ENCODE results near the gene CAT. TPM values are rescaled to one million over a fixed set of nuclear protein-coding genes. Genes with fewer than 3 reads are reported as not detected.

The CAT gene
- total RNA-seq, 1 experiment from 2014 or later = 26.6 TPM

DNA sequence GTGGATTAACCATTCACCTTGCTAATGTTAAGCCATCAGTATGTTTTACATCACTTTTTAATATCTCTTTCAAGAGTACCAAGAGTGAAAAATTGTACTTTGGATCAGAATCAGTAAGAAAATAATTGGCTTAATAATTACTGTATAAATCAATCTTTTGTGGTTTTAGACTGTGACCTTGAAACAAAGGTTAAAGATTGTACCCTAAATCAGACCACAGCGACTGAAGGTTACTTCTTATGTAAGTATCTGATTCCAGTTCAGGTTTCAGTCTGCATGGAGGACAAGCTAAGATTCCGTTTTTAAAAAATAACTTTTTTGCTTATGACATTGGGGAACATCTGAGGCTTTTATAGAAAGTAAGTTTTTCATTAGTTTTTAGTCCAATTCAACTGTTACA lies 18.9 kb downstream of the CAT start:
- H3K36me3 ChIP-seq (ENCODE audit: insufficient read depth, low read length, poor library complexity, severe bottlenecking) = peaks cover 15% of the 10 kb centered on the region
- TF ChIP-seq EZH2 (IDR thresholded peaks at IDR 0.05; ENCODE audit: borderline replicate concordance, low read depth, low read length, poor library complexity, severe bottlenecking) = no peak
- TF ChIP-seq, protein P1, sequence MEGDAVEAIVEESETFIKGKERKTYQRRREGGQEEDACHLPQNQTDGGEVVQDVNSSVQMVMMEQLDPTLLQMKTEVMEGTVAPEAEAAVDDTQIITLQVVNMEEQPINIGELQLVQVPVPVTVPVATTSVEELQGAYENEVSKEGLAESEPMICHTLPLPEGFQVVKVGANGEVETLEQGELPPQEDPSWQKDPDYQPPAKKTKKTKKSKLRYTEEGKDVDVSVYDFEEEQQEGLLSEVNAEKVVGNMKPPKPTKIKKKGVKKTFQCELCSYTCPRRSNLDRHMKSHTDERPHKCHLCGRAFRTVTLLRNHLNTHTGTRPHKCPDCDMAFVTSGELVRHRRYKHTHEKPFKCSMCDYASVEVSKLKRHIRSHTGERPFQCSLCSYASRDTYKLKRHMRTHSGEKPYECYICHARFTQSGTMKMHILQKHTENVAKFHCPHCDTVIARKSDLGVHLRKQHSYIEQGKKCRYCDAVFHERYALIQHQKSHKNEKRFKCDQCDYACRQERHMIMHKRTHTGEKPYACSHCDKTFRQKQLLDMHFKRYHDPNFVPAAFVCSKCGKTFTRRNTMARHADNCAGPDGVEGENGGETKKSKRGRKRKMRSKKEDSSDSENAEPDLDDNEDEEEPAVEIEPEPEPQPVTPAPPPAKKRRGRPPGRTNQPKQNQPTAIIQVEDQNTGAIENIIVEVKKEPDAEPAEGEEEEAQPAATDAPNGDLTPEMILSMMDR (conservative IDR thresholded peaks at IDR 0.05; ENCODE audit: low read depth, low read length) = no peak
- intact Hi-C loops (cut with micrococcal nuclease; ENCODE audit: unreplicated experiment) = no loop called here
- H3K9me3 ChIP-seq (ENCODE audit: low read depth, low read length, poor library complexity, severe bottlenecking) = no peaks in the 10 kb centered on the region
- H3K4me1 ChIP-seq (ENCODE audit: insufficient read depth, low read length, poor library complexity, severe bottlenecking) = no peaks in the 10 kb centered on the region
- ChIA-PET CTCF (no interaction called here), POLR2A (ENCODE audit: low non-redundant PET) (no interaction called here)
- H3K27me3 ChIP-seq (replicated peaks; ENCODE audit: insufficient read depth, low read depth, low read length, poor library complexity) = no peaks in the 10 kb centered on the region
- no TSS peak for BruUV-seq (replicated peaks)
- no peak overlapping the region for H3K4me3 ChIP-seq (ENCODE audit: low read depth, low read length, poor library complexity, severe bottlenecking)
- no peak overlapping the region for H3K27ac ChIP-seq (ENCODE audit: low read depth, low read length, poor library complexity, severe bottlenecking)
- DNase-seq (ENCODE audit: low spot score) = no peak

DNA sequence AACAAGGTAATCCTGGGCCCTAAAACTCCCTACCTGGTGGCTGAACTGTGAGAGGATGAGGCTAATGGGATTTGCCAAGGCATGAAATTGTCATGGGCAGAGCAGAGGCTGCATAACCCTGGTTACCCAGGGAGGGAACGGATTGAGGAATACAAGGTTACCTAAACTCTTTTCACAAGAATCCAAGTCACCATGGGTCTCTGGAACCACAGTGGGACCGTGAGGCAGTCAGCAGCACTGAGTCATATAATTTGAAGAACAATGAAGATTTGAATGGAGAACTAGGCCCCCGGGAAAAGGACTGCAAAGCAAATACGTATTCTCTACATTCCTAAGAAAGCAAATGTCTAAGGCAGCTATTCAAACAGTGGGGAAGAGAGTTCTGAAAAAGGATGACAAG lies 19.8 kb downstream of the CAT start:
- Histone ChIP-seq H3K36me3 (ENCODE audit: insufficient read depth, low read length, poor library complexity, severe bottlenecking) (peaks cover 15% of the 10 kb centered on the region), H3K9me3 (ENCODE audit: low read depth, low read length, poor library complexity, severe bottlenecking) (no peaks in the 10 kb centered on the region), H3K4me3 (ENCODE audit: low read depth, low read length, poor library complexity, severe bottlenecking) (no peak overlapping the region), H3K27me3 (replicated peaks; ENCODE audit: insufficient read depth, low read depth, low read length, poor library complexity) (no peaks in the 10 kb centered on the region), H3K27ac (ENCODE audit: low read depth, low read length, poor library complexity, severe bottlenecking) (no peak overlapping the region), H3K4me1 (ENCODE audit: insufficient read depth, low read length, poor library complexity, severe bottlenecking) (no peaks in the 10 kb centered on the region)
- TF ChIP-seq EZH2 (IDR thresholded peaks at IDR 0.05; ENCODE audit: borderline replicate concordance, low read depth, low read length, poor library complexity, severe bottlenecking) = no peak
- TF ChIP-seq, protein P1 (conservative IDR thresholded peaks at IDR 0.05; ENCODE audit: low read depth, low read length) = no peak
- no TSS peak for BruUV-seq (replicated peaks)
- ChIA-PET CTCF (no interaction called here), POLR2A (ENCODE audit: low non-redundant PET) (no interaction called here)
- intact Hi-C loops (cut with micrococcal nuclease; ENCODE audit: unreplicated experiment) = no loop called here
- DNase-seq (ENCODE audit: low spot score) = peak; percentile 65

DNA sequence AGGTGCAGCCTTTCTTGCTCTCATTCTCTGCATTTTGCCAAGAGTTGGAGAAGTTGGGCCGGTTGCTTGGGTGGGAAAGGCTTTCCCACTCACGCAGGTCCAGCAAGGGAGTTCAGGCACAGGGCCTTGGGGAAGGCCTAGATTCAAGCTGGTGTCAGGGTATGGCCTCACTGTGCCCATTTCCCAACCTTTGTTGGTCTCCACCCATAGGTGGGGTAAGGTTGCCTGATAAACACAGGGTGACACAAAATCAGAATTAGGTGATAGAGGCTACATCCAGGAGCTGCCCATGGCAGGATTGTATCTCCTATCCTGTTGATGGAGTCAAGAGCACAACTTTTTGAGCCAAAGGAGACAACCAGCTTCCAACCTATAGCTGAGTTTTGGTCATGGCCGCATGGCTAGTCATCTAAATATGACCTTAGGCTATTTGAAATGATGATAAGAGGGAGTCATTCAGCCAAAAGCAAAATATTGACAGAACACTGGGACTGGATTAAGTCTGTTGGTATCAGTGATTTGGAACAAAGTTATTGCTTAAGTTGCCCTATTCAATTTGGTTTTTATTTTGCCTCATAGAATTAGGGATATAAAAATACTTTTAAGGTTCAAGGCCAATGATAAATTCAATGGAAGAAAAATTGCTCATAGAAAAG lies 20.9 kb downstream of the CAT start:
- BruUV-seq (replicated peaks) = no TSS peak
- H3K4me1 ChIP-seq (ENCODE audit: insufficient read depth, low read length, poor library complexity, severe bottlenecking) = peaks cover 6% of the 10 kb centered on the region
- no peaks in the 10 kb centered on the region for H3K9me3 ChIP-seq (ENCODE audit: low read depth, low read length, poor library complexity, severe bottlenecking)
- intact Hi-C loops (cut with micrococcal nuclease; ENCODE audit: unreplicated experiment) = no loop called here
- CTCF ChIA-PET = no interaction called here
- TF ChIP-seq, protein P1 (conservative IDR thresholded peaks at IDR 0.05; ENCODE audit: low read depth, low read length) = no peak
- no peak for TF ChIP-seq EZH2 (IDR thresholded peaks at IDR 0.05; ENCODE audit: borderline replicate concordance, low read depth, low read length, poor library complexity, severe bottlenecking)
- H3K27me3 ChIP-seq (replicated peaks; ENCODE audit: insufficient read depth, low read depth, low read length, poor library complexity) = no peaks in the 10 kb centered on the region
- H3K4me3 ChIP-seq (ENCODE audit: low read depth, low read length, poor library complexity, severe bottlenecking) = no peak overlapping the region
- H3K27ac ChIP-seq (ENCODE audit: low read depth, low read length, poor library complexity, severe bottlenecking) = no peak overlapping the region
- no peak for DNase-seq (ENCODE audit: low spot score)
- H3K36me3 ChIP-seq (ENCODE audit: insufficient read depth, low read length, poor library complexity, severe bottlenecking) = peaks cover 12% of the 10 kb centered on the region
- POLR2A ChIA-PET (ENCODE audit: low non-redundant PET) = interaction anchor here (0.6 kb wide), 1 partner anchor 34 kb away, joined by 6 read pairs; no protein-coding TSS in a partner anchor
